ENCODE data around the gene SLC16A9.
"Not testable (repeated sequence)": the region's sequence is repeated elsewhere in the genome, so short reads cannot be mapped to it uniquely, and the experiment has no call there.

Gene SLC16A9

DNA sequence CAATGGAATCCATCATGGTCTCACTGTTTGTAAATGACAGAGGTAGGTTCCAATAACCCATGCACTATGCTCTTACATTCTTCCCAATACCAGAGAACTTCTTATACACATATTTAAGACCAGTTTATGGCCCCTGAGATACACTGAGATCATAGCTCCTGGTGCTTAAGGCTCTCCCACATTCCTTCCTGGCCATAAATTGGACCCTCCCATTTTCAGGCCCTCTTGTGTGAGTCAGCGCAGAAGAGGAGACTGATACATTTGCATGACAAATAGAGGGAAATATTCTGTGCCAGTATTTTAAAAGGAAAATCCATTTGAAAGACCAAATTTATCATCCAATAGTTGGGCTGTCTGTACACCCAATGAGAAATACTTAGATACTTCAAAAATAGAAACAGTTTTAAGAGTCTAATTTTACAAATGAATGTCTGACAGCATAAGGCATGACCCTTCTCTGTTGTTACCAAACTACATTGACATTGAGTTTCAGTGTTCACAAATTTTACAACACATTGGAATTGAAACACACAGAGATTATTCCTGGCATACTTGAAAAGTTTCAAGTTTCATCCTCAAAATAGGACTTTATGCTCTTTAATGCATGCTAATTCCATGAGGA is 35.3 kb downstream of the SLC16A9 start:
- H3K27ac ChIP-seq (ENCODE audit: low read depth, low read length), result no peak overlapping the region
- no peaks in the 10 kb centered on the region for H3K4me1 ChIP-seq (ENCODE audit: control insufficient read depth, insufficient read depth, low read length, unreplicated experiment)
- no peaks in the 10 kb centered on the region for H3K79me2 ChIP-seq (ENCODE audit: control insufficient read depth, insufficient read depth, low read length, unreplicated experiment)
- H3K36me3 ChIP-seq (ENCODE audit: insufficient read depth, low read length), result no peaks in the 10 kb centered on the region
- H2AFZ ChIP-seq (ENCODE audit: low read length, unreplicated experiment), result no peak overlapping the region
- H3K4me3 ChIP-seq (ENCODE audit: low read depth, low read length), result no peak overlapping the region
- H3K27me3 ChIP-seq (ENCODE audit: insufficient read depth, low read length), result 0 out of 2 replicates have a peak, but pooled peaks cover under 1% of the 10 kb centered on the region

DNA sequence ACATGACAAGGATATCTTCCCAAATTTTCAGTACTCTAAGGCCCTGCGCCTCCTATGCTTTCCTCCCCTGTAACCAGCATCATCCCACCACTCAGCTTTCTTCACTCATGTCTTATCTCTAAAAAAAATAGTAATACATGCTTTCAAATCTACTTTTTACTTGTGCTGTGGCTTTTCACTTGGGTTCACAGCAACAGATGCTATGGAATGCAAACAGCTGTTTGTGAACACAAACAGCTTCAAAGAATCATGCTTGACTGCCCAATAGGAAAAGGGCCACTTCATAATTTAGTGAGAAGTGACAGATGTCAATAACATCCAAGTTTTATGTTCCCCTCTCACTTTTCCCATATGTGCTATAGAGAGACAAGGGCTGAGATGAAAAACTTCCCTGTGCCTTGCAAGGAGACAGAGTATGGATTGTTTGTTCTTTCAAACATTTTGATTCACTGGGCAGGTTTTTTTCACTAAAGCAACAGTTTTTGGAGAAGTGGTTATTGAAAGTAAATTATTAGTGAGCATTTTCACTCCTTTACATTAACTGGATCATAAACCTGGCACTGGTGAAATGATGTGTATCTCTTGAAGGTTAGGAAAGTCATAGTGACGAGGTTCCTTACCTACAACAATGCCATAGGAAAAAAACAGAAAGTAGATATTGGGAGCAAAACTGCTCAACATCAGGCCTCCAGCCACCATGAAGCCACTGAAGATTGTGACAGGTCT is 37.3 kb downstream of the SLC16A9 start:
- peaks cover 7% of the 10 kb centered on the region; the same call in 1 of the 2 replicates for H3K27me3 ChIP-seq (ENCODE audit: insufficient read depth, low read length)
- H2AFZ ChIP-seq (ENCODE audit: low read length, unreplicated experiment), result no peak overlapping the region
- H3K27ac ChIP-seq (ENCODE audit: low read depth, low read length), result no peak overlapping the region
- no peaks in the 10 kb centered on the region for H3K36me3 ChIP-seq (ENCODE audit: insufficient read depth, low read length)
- H3K4me1 ChIP-seq (ENCODE audit: control insufficient read depth, insufficient read depth, low read length, unreplicated experiment), result no peaks in the 10 kb centered on the region
- H3K4me3 ChIP-seq (ENCODE audit: low read depth, low read length), result no peak overlapping the region
- H3K79me2 ChIP-seq (ENCODE audit: control insufficient read depth, insufficient read depth, low read length, unreplicated experiment), result no peaks in the 10 kb centered on the region

DNA sequence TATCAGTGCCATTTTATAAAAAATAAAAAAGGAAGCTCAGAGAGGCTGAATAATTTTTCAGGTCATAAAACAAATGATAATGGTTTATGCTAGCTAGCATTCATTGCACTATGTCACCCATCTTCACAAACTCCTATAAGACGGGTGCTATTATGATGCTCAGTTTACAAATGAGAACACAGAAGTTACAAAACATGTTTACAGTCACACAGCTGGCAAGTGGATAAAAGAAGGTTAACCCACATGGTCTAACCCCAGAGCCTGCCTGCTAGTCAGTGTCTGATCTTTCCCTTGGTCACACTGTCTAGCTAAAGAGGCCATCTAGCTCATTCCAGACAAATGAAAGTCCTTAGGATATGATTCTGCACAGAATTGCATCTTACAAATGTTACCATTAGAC is 39.4 kb downstream of the SLC16A9 start:
- peaks cover 7% of the 10 kb centered on the region; the same call in 1 of the 2 replicates for H3K27me3 ChIP-seq (ENCODE audit: insufficient read depth, low read length)
- H3K27ac ChIP-seq (ENCODE audit: low read depth, low read length), result no peak overlapping the region
- no peak overlapping the region for H3K4me3 ChIP-seq (ENCODE audit: low read depth, low read length)
- no peaks in the 10 kb centered on the region for H3K79me2 ChIP-seq (ENCODE audit: control insufficient read depth, insufficient read depth, low read length, unreplicated experiment)
- no peak overlapping the region for H2AFZ ChIP-seq (ENCODE audit: low read length, unreplicated experiment)
- no peaks in the 10 kb centered on the region for H3K36me3 ChIP-seq (ENCODE audit: insufficient read depth, low read length)
- no peaks in the 10 kb centered on the region for H3K4me1 ChIP-seq (ENCODE audit: control insufficient read depth, insufficient read depth, low read length, unreplicated experiment)

DNA sequence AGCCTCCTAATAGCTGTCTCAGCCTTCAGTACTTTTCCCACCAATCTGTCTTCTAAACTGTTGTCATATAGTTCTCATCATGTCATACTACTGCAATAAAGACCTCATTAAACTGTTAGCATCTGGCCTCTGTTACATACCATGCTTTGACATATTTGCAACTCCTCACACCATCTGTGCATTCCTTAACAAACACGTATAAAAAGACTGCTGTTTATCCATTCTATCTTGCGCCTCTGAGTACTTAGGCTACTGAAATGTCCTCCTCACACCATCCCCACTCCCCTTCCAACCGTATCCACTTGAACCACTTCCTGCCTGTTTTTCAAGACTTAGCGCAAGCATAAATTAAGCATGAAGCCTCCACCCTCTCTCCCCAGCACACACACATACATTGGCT is 41.6 kb downstream of the SLC16A9 start:
- peaks cover 7% of the 10 kb centered on the region; the same call in 1 of the 2 replicates for H3K27me3 ChIP-seq (ENCODE audit: insufficient read depth, low read length)
- no peak overlapping the region for H3K4me3 ChIP-seq (ENCODE audit: low read depth, low read length)
- no peaks in the 10 kb centered on the region for H3K36me3 ChIP-seq (ENCODE audit: insufficient read depth, low read length)
- no peaks in the 10 kb centered on the region for H3K79me2 ChIP-seq (ENCODE audit: control insufficient read depth, insufficient read depth, low read length, unreplicated experiment)
- no peak overlapping the region for H3K27ac ChIP-seq (ENCODE audit: low read depth, low read length)
- no peaks in the 10 kb centered on the region for H3K4me1 ChIP-seq (ENCODE audit: control insufficient read depth, insufficient read depth, low read length, unreplicated experiment)
- no peak overlapping the region for H2AFZ ChIP-seq (ENCODE audit: low read length, unreplicated experiment)

DNA sequence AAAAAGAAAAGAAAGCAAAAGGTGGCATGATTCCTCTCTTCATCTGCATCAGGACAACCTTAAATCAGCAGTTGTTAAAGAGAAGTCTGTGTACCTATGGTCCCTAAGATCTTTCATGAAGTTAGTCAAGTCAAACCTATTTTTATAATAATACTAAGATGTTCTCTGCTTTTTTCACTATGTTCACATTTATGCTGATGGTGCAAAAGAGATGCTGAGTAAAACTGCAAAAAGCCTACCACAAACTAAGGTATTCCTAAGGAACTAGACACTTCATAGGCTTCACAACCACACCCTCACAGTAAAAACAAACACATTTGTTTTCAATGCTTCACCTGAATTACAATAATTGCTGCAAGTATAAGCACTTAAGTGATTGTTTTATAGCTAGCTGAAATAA is 43.3 kb downstream of the SLC16A9 start:
- peaks cover 7% of the 10 kb centered on the region; the same call in 1 of the 2 replicates for H3K27me3 ChIP-seq (ENCODE audit: insufficient read depth, low read length)
- H3K4me3 ChIP-seq (ENCODE audit: low read depth, low read length), result no peak overlapping the region
- no peak overlapping the region for H2AFZ ChIP-seq (ENCODE audit: low read length, unreplicated experiment)
- H3K36me3 ChIP-seq (ENCODE audit: insufficient read depth, low read length), result no peaks in the 10 kb centered on the region
- no peak overlapping the region for H3K27ac ChIP-seq (ENCODE audit: low read depth, low read length)
- H3K4me1 ChIP-seq (ENCODE audit: control insufficient read depth, insufficient read depth, low read length, unreplicated experiment), result no peaks in the 10 kb centered on the region
- H3K79me2 ChIP-seq (ENCODE audit: control insufficient read depth, insufficient read depth, low read length, unreplicated experiment), result no peaks in the 10 kb centered on the region

DNA sequence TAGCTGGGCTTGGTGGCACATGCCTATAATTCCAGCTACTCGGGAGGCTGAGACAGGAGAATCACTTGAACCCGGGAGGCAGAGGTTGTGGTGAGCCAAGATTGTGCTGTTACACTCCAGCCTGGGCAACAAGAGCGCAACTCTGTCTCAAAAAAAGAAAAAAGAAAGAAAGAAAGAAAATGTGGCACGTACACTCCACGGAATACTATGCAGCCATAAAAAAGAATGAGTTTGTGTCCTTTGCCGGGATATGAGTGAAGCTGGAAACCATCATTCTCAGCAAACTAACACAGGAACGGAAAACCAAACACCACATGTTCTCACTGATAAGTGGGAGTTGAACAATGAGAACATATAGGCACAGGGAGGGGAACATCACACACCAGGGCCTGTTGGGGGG is 46.4 kb downstream of the SLC16A9 start:
- H3K36me3 ChIP-seq (ENCODE audit: insufficient read depth, low read length); H3K4me1 ChIP-seq (ENCODE audit: control insufficient read depth, insufficient read depth, low read length, unreplicated experiment); H3K79me2 ChIP-seq (ENCODE audit: control insufficient read depth, insufficient read depth, low read length, unreplicated experiment); H3K27me3 ChIP-seq (ENCODE audit: insufficient read depth, low read length); H3K4me3 ChIP-seq (ENCODE audit: low read depth, low read length); H2AFZ ChIP-seq (ENCODE audit: low read length, unreplicated experiment); H3K27ac ChIP-seq (ENCODE audit: low read depth, low read length): not testable (repeated sequence)

DNA sequence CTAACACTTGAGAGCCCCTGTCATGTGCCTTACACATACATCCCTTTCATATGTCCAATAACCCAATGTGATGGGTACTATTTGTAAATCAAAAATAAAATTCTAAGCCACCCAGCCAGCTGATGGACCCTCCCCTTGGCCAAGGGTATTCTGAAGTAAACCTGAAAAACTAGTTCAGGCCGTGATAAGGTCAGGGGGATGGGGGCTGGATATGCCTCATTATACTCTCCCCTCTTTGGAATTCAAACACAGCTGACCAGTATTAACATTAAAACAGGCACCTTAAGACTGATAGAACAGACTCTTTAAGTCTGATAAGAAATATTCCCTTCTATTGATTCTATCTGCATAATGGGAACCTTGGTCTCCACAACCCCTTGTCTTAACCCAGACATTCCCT is 51.9 kb downstream of the SLC16A9 start:
- Histone ChIP-seq H2AFZ (ENCODE audit: low read length, unreplicated experiment) (no peak overlapping the region), H3K36me3 (ENCODE audit: insufficient read depth, low read length) (no peaks in the 10 kb centered on the region), H3K27me3 (ENCODE audit: insufficient read depth, low read length) (0 out of 2 replicates have a peak, but pooled peaks cover 10% of the 10 kb centered on the region), H3K4me1 (ENCODE audit: control insufficient read depth, insufficient read depth, low read length, unreplicated experiment) (no peaks in the 10 kb centered on the region), H3K79me2 (ENCODE audit: control insufficient read depth, insufficient read depth, low read length, unreplicated experiment) (no peaks in the 10 kb centered on the region), H3K27ac (ENCODE audit: low read depth, low read length) (no peak overlapping the region), H3K4me3 (ENCODE audit: low read depth, low read length) (no peak overlapping the region)

DNA sequence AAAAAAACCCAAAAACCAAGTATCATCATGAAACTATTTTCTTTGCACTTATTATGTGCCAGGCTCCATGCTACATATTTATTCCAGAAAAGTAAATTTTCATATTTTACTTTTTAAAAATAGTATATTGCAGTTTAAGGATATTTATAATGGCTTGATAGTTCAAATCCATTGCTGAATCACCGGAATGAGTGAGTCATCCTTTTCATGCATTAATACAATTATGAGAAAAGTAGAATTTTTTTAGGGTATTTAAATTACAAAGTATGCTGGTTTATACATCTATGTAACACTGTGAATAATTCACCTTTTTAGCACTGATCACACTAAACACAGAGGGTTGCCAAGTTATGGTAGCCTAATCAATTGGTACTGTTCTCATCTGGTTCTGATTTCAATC is 54.3 kb downstream of the SLC16A9 start:
- Histone ChIP-seq H3K79me2 (ENCODE audit: control insufficient read depth, insufficient read depth, low read length, unreplicated experiment) (no peaks in the 10 kb centered on the region), H3K4me1 (ENCODE audit: control insufficient read depth, insufficient read depth, low read length, unreplicated experiment) (no peaks in the 10 kb centered on the region), H3K4me3 (ENCODE audit: low read depth, low read length) (no peak overlapping the region), H2AFZ (ENCODE audit: low read length, unreplicated experiment) (no peak overlapping the region), H3K36me3 (ENCODE audit: insufficient read depth, low read length) (no peaks in the 10 kb centered on the region), H3K27ac (ENCODE audit: low read depth, low read length) (no peak overlapping the region), H3K27me3 (ENCODE audit: insufficient read depth, low read length) (0 out of 2 replicates have a peak, but pooled peaks cover 15% of the 10 kb centered on the region)

DNA sequence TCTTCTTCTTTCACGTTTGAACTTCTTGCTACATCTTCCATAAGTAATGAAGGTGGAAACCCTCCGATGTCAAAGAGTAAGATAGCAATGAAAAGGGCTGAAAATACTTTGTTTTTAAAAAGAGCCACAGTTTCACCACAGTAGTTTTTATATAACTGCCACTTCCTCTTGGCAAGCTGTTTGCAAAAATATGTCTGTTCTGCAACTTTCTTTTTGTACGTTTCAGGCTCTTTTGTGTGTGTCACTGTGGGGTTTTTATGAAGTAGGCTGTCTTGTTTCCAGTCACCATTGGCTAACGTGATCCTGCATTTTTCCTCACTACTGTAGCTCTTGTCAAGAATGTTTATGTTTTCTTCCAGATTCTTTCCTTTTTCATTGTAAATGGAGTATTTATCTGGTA is 55.6 kb downstream of the SLC16A9 start:
- Histone ChIP-seq H3K36me3 (ENCODE audit: insufficient read depth, low read length) (no peaks in the 10 kb centered on the region), H2AFZ (ENCODE audit: low read length, unreplicated experiment) (no peak overlapping the region), H3K27ac (ENCODE audit: low read depth, low read length) (no peak overlapping the region), H3K27me3 (ENCODE audit: insufficient read depth, low read length) (0 out of 2 replicates have a peak, but pooled peaks cover 15% of the 10 kb centered on the region), H3K79me2 (ENCODE audit: control insufficient read depth, insufficient read depth, low read length, unreplicated experiment) (no peaks in the 10 kb centered on the region), H3K4me1 (ENCODE audit: control insufficient read depth, insufficient read depth, low read length, unreplicated experiment) (peaks cover 2% of the 10 kb centered on the region), H3K4me3 (ENCODE audit: low read depth, low read length) (no peak overlapping the region)

DNA sequence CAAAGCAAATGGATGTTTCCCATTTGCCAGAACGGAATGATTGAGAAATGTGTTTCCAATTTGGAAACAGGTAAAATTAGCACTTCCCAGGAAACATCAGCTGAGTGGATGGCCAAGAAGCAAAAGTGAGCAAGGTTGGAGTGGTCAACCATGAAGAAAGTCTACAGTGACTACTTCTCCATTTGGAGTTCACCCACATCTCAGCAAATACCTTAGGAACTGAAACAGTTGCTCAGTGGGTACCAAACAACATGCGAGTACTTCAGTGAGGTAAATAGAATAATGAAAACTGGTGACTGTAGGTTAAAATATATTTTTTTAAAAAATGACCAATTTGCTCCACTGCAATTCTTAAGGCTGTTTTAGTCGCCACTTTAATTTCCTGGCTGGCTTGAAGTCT is 57.7 kb downstream of the SLC16A9 start:
- Histone ChIP-seq H2AFZ (ENCODE audit: low read length, unreplicated experiment) (no peak overlapping the region), H3K27ac (ENCODE audit: low read depth, low read length) (no peak overlapping the region), H3K79me2 (ENCODE audit: control insufficient read depth, insufficient read depth, low read length, unreplicated experiment) (no peaks in the 10 kb centered on the region), H3K4me3 (ENCODE audit: low read depth, low read length) (no peak overlapping the region), H3K4me1 (ENCODE audit: control insufficient read depth, insufficient read depth, low read length, unreplicated experiment) (peaks cover 7% of the 10 kb centered on the region), H3K27me3 (ENCODE audit: insufficient read depth, low read length) (0 out of 2 replicates have a peak, but pooled peaks cover 5% of the 10 kb centered on the region), H3K36me3 (ENCODE audit: insufficient read depth, low read length) (no peaks in the 10 kb centered on the region)
